HG03575 (cell line): ENCODE results near the gene ZNF496.
"Not testable (repeated sequence)": the region's sequence is repeated elsewhere in the genome, so short reads cannot be mapped to it uniquely, and the experiment has no call there.

ENCODE experiments used
- ATAC-seq: cut with Tn5 transposase; IDR thresholded peaks from one replicate; pipeline ENCODE4 v1.9.1; 2021; ENCODE audit not compliant: unreplicated experiment, insufficient number of reproducible peaks, low FRiP score; ENCODE audit errors: extremely low read depth

Gene ZNF496

DNA sequence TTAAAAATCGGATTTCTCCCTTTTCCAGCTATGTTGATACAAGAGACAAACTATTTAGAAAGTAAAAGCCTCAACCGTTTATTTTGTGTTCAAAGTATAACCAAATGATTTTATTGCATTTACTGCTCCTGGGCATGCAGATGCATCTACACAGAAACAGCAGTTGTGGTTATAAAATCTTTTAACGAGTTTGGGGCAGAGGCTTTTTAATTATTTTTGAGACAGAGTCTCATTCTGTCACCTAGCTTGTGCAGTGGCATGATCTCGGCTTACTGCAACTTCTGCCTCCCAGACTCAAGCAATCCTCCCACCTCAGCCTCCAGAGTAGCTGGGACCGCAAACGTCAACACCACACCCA, 33.6 kb downstream of the ZNF496 start:
- no peak for ATAC-seq

- ATAC-seq = no peak
These were observed 34.2 kb downstream of the ZNF496 start for GRCh38 chr1:247297263-247298123.

GRCh38 chr1:247296599-247297180, 35.0 kb downstream of the ZNF496 start:
- ATAC-seq = no peak

GRCh38 chr1:247295746-247296145, 35.9 kb downstream of the ZNF496 start:
- no peak for ATAC-seq

DNA sequence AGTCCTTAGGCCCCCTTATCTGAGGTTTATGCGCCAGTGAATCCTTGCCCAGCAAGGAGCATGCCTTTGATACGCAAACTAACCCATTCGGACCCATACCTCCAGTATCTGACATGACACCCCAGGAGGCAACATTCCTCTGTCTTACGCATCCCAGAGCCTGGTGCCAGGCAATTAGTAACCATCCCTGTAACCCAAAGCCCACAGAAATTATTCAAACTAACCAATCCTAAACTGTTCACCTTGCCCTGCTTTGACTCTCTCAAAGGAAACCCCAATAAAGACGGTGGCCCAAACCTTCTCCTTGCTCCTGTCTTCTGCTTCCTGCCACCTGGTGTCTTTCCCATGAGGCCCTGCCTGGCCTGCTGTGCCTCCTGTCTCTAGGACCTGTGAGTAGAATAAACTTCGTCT, 36.4 kb downstream of the ZNF496 start:
- no peak for ATAC-seq

GRCh38 chr1:247294282-247294681, 37.4 kb downstream of the ZNF496 start:
- ATAC-seq = no peak

GRCh38 chr1:247293047-247293446, 38.6 kb downstream of the ZNF496 start:
- no peak for ATAC-seq

- no peak for ATAC-seq
These were observed 39.7 kb downstream of the ZNF496 start for GRCh38 chr1:247291833-247292561.

DNA sequence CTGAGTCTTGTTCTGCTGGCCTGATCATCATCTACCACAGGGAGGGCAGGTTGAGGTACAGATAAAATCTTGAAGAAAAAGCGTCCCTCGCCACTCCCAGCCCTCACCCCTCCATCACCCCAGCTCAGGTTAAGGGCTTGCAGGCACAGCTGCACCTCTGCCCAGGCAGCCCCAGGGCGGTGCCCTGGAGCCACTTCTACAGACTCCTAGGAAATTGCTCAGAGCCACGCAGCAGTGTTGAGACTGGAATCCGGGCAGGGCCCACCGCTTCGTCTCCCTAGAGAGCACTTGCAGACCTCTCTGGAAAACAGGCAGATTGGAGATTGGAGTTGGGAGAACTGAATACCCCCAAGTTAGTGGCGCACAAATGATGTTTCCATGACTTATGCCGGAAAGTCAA, 40.5 kb downstream of the ZNF496 start:
- no peak for ATAC-seq

- no peak for ATAC-seq
These were observed 41.1 kb downstream of the ZNF496 start for GRCh38 chr1:247290576-247290975.

DNA sequence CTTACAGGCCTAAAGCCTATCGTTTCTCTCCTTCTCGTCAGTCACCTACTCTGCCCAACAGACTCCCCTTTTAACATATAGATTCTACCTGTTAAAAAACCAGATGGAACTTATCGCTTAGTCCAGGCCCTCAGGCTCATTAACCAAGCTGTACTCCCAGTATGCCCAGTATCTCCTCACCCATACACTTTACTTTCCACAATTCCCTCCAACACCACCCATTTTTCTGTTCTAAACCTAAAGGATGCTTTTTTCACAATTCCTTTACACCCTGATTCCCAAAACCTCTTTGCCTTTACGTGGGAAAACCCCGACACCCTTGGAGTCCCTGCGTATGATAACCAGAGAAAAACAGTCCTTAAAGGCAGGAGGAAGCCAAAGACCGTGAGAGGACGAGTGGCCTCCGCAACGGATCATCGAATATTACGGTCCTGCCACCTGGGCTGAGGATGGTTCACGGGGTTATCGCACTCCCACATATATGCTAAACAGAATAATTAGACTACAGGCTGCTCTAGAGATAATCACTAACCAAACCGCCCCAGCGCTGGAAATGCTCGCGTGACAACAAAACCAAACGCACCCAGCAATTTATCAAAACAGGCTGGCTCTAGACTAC, 42.3 kb downstream of the ZNF496 start:
- not testable (repeated sequence) for ATAC-seq

DNA sequence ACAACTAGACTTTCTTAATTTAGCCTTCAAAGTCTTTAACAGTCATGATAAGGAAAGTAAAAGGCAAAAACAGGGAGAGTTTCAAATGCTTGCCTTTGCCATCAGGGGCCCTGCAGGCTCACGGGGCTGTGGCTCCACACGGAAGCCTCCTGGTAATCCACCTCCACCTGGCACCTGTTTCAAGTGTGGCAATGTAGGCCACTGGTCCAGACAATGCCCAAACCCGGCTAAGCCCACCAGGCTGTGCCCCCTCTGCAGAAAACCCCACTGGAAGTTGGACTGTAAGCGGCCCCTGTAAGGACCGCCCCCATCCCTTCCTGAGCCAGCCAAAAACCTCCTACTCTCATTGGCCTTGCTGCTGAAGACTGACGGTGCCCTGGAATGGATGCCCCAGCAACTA, 43.3 kb downstream of the ZNF496 start:
- ATAC-seq = no peak

DNA sequence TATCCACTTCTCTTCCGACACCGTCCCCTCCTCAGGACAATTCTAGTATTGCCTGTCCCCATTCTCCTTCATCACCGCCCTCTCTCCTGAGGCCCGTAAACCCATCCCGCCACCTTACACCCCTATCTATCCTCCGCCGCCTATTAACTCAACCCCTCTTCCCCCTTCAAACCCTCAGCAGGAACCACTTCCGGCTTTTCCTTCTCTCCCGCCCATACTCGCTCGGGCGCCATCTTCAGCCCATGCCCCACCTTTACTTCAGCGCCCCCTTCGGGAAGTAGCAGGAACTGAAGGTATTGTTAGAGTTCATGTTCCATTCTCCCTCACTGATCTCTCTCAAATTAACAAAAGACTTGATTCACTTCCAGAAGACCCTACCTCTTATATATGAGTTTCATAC, 44.2 kb downstream of the ZNF496 start:
- no peak for ATAC-seq

DNA sequence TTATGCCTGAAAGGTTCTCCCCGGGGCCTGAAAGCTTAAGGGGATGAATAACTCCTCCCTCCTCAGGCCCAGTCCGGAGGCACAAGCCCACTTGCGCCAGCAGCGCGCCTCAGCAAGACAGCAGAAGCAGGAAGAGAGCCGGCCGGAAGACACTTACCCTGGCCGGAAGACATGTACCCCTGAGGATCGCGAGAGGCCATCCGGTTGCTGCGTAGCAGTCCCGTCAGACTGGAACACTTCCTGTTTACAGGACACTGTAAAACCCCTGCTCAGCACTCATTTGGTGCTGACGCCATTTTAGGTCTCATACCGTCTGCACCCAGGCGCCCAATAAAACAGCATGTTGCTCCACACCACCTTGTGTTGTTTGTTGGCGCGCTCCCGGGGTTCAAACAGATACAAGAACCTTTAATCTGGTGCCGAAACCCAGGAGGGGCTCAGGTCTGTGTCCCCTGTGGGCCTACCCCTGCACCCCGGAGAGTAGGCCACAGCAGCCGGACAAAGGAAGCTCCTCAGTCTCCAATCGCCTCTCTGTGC, 45.5 kb downstream of the ZNF496 start:
- no peak for ATAC-seq

GRCh38 chr1:247281001-247281574, 50.6 kb downstream of the ZNF496 start:
- ATAC-seq = no peak

- ATAC-seq = no peak
These were observed 54.5 kb downstream of the ZNF496 start for GRCh38 chr1:247277191-247277590.

DNA sequence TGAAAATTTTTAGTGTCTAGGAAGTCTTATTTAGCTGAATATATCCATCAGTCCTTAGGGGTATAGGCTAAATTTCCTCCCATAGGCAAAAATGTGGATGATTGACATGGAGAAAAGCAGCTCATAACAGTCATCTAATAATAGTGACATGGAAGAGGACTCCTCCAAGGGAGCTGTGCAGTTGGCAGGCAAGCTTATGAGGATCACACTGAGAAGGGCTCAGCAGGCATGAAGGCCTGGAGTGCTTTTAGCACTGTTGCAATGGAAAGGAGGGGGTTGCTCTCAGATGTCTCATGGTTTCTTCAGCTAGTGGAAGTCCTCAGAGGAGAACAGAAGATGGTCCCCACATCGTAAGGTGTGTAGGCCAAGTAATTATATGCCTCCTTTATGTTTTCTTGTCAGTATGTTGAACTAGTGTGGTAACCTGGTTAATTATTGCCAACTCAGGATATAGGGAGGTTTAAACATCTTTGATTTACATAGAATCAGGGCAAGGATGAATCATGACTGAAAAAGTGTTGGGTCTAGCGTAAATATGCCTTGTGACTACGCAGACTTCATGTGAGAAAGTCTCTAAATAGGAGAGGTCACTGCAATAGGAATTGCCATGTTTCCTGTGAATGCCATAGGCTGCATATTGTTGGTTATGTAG, 56.9 kb downstream of the ZNF496 start:
- ATAC-seq = no peak

DNA sequence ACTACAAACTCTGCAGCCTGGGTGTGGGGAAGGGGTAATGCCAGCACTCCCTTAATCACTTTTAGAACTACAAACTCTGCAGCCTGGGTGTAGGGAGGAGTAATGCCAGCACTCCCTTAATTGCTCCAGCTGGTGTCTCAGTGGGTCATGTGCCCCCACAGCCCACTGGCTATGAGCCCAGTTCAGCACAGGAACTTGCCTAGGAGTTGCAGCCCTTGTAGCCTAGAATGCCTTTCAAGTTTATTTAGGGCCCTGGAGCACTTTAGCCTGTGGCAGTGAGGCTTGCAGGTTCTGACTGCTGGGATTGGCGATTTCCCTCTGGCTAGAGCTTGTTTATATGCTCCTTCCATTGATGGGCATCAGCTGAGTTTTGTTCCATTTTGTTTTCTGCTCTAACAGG, 58.7 kb downstream of the ZNF496 start:
- ATAC-seq = no peak

- no peak for ATAC-seq
These were observed 61.7 kb downstream of the ZNF496 start for GRCh38 chr1:247270003-247270402.
